ENCODE measurements around the gene PIP4K2C.

- no peak for TF ChIP-seq CTCF (conservative IDR thresholded peaks at IDR 0.05 in 1 of 2, IDR thresholded peaks at IDR 0.05 in 1 of 2; ENCODE audit: extremely low read depth in 1 of 2, insufficient read depth in 1 of 2, low read depth in 1 of 2, low read length in 2 of 2)
- no peak for TF ChIP-seq EZH2 (IDR thresholded peaks at IDR 0.05; ENCODE audit: borderline replicate concordance, low read length)
These were observed 14.2 kb downstream of the PIP4K2C start for GRCh38 chr12:57604992-57605810.
